Nephron progenitor cell (in vitro differentiated cells): ENCODE data around the gene LEPR.

ENCODE experiments used
- DNase-seq: peaks from one replicate; pipeline ENCODE4 v3.0.0; 2021
- H3K27ac Mint-ChIP-seq: 2 replicates; pipeline ENCODE4 v1.8.0; 2021; ENCODE audit warnings: mild to moderate bottlenecking, moderate library complexity, mixed read lengths
- H3K27me3 Mint-ChIP-seq: 2 replicates; pipeline ENCODE4 v1.8.0; 2021; ENCODE audit warnings: mild to moderate bottlenecking, low read depth, mixed read lengths; ENCODE audit not compliant: poor library complexity
- H3K36me3 Mint-ChIP-seq: 2 replicates; pipeline ENCODE4 v1.8.0; 2021; ENCODE audit warnings: low read depth, mixed read lengths
- H3K4me1 Mint-ChIP-seq: 2 replicates; pipeline ENCODE4 v1.8.0; 2021; ENCODE audit warnings: mixed read lengths
- H3K4me3 Mint-ChIP-seq: 2 replicates; pipeline ENCODE4 v1.8.0; 2021; ENCODE audit warnings: mild to moderate bottlenecking, moderate library complexity, mixed read lengths
- H3K9me3 Mint-ChIP-seq: 2 replicates; pipeline ENCODE4 v1.8.0; 2021; ENCODE audit warnings: mild to moderate bottlenecking, moderate library complexity, mixed read lengths
- CTCF ChIP-seq: fragments of 200-600 bp; sonication (generic); IDR thresholded peaks from 2 replicates; pipeline ENCODE4 v1.5.0; 2021; ENCODE audit warnings: antibody characterized with exemption

Gene LEPR

GRCh38 chr1:65469126-65469888, 48.8 kb downstream of the LEPR start:
- no peak for TF ChIP-seq CTCF
- H3K27ac Mint-ChIP-seq, result no peak overlapping the region
- peaks cover 27% of the 10 kb centered on the region for H3K9me3 Mint-ChIP-seq
- H3K36me3 Mint-ChIP-seq, result peaks cover 16% of the 10 kb centered on the region
- H3K4me3 Mint-ChIP-seq, result no peak overlapping the region
- DNase-seq, result no peak
- no peaks in the 10 kb centered on the region for H3K27me3 Mint-ChIP-seq
- no peaks in the 10 kb centered on the region for H3K4me1 Mint-ChIP-seq

GRCh38 chr1:65469889-65470340, 49.4 kb downstream of the LEPR start:
- Mint-ChIP-seq H3K4me3 (no peak overlapping the region), H3K27me3 (no peaks in the 10 kb centered on the region), H3K4me1 (no peaks in the 10 kb centered on the region), H3K27ac (no peak overlapping the region), H3K9me3 (peaks cover 22% of the 10 kb centered on the region), H3K36me3 (peaks cover 12% of the 10 kb centered on the region)
- DNase-seq, result no peak
- no peak for TF ChIP-seq CTCF
